Vagina (tissue), 2 donors: ENCODE data around the gene VPS35L. TPM values are rescaled to one million over a fixed set of nuclear protein-coding genes. Genes with fewer than 3 reads are reported as not detected.

Source experiments
- DNase-seq, 2 donors: peaks; one replicate each; pipeline ENCODE4 v3.0.0-alpha.2; 2017; ENCODE audit errors: extremely low spot score in 2 of 2
- H3K27ac ChIP-seq: fragments of 200-600 bp; sonication (generic); one replicate; pipeline ENCODE4 v1.5.1; 2019
- H3K27me3 ChIP-seq: fragments of 200-600 bp; sonication (generic); one replicate; pipeline ENCODE4 v1.5.1; 2019
- H3K36me3 ChIP-seq, 2 donors: fragments of 200-600 bp; sonication (generic); one replicate each; pipeline ENCODE4 v1.5.1; 2017 to 2019
- H3K4me1 ChIP-seq: fragments of 200-600 bp; sonication (generic); one replicate; pipeline ENCODE4 v1.5.1; 2019
- H3K4me3 ChIP-seq, 2 donors: fragments of 200-600 bp; sonication (generic); 1 replicate in 1 of 2; 2 replicates in 1 of 2; pipeline ENCODE4 v1.5.1; 2016 to 2019
- H3K9me3 ChIP-seq: fragments of 200-600 bp; sonication (generic); one replicate; pipeline ENCODE4 v1.5.1; 2019
- POLR2A ChIP-seq, 2 donors: fragments of 450-650 bp; IDR thresholded peaks; one replicate each; pipeline ENCODE4 v1.6.1; 2017; ENCODE audit warnings: antibody characterized with exemption in 2 of 2, mild to moderate bottlenecking in 2 of 2, moderate library complexity in 2 of 2
- POLR2AphosphoS5 ChIP-seq, 2 donors: sonication (generic); formaldehyde crosslinking; IDR thresholded peaks; one replicate each; pipeline ENCODE4 v1.9.0; 2017; ENCODE audit warnings: antibody characterized with exemption in 2 of 2, mild to moderate bottlenecking in 2 of 2, low read depth in 1 of 2; ENCODE audit not compliant: insufficient read depth in 1 of 2
- intact Hi-C: fragments of 100-400 bp; cut with DNase I; formaldehyde crosslinking; loops from one replicate; pipeline ENCODE4 v1.15.1; 2023
- total RNA-seq: library from RNA; depleted of rRNA; stranded (reverse); fragments of >200 nt; gene quantifications from one replicate; pipeline ENCODE4 v1.2.3, GENCODE V29; 2016
- TF ChIP-seq, protein P1 (sequence below), 3 experiments: fragments of 450-650 bp in 2 of 3; fragments of 200-600 bp in 1 of 3; sonication (generic) in 1 of 3; IDR thresholded peaks; one replicate each; pipeline ENCODE4 v1.5.1; 2017 to 2019; ENCODE audit warnings: antibody characterized with exemption in 3 of 3, mild to moderate bottlenecking in 2 of 3, moderate library complexity in 2 of 3

Gene VPS35L
- total RNA-seq, 1 donor from 2014 or later = 39.8 TPM

DNA sequence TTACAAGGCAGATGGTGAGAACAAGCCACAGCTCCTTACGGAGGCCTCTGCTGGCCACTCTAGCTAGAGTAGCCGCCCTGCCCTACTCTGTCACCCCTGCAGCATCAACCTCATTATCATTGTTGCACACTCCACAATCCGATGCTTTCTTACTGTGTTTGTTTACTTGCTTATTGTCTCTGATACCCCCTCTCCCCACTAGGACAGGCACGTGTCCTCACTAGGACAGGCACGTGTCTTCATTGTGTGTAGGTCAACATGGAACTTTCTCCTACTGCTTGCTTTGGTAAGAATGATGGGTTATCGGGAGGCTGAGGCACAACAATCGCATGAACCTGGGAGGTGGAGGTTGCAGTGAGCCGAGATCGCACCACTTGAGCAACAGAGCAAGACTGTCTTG, 98.6 kb downstream of the VPS35L start:
- no peak for DNase-seq
- TF ChIP-seq POLR2A (IDR thresholded peaks at IDR 0.05) (no peak), POLR2AphosphoS5 (IDR thresholded peaks at IDR 0.05; ENCODE audit: insufficient read depth in 1 of 2, low read depth in 1 of 2) (no peak)
- TF ChIP-seq, protein P1, sequence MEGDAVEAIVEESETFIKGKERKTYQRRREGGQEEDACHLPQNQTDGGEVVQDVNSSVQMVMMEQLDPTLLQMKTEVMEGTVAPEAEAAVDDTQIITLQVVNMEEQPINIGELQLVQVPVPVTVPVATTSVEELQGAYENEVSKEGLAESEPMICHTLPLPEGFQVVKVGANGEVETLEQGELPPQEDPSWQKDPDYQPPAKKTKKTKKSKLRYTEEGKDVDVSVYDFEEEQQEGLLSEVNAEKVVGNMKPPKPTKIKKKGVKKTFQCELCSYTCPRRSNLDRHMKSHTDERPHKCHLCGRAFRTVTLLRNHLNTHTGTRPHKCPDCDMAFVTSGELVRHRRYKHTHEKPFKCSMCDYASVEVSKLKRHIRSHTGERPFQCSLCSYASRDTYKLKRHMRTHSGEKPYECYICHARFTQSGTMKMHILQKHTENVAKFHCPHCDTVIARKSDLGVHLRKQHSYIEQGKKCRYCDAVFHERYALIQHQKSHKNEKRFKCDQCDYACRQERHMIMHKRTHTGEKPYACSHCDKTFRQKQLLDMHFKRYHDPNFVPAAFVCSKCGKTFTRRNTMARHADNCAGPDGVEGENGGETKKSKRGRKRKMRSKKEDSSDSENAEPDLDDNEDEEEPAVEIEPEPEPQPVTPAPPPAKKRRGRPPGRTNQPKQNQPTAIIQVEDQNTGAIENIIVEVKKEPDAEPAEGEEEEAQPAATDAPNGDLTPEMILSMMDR (IDR thresholded peaks at IDR 0.05) = no peak
- intact Hi-C loops = no loop called here
- Histone ChIP-seq H3K27ac (no peak overlapping the region), H3K4me1 (no peaks in the 10 kb centered on the region), H3K36me3 (peaks cover 0 to 28% of the 10 kb centered on the region in 2 donors), H3K27me3 (no peaks in the 10 kb centered on the region), H3K9me3 (no peaks in the 10 kb centered on the region), H3K4me3 (no peak overlapping the region)

DNA sequence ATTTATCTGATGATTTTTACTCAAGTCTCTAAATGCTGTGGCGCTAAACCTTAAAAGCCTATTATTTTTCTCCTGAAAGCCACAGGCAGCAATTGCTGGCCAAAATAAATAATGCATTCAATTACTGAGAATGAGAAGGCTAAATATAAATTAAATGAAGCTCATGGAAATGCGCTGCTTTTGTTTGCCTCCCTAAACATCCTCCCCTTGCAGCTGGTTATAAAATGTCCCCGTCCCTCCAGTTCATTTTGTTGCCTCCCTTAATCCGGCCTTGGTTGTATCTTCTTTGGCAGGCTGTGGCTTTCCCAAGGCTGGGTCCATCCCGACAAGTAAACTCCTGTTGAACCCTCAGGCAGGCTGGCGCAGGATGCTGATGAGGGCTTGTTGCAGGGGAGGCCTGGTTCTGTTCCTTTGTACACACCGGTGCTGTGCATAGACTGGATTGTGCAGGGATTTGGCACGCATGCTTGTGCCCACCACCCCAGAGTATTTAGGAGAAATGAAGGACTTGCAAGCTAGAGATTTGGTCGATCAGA, 99.8 kb downstream of the VPS35L start:
- H3K36me3 ChIP-seq = peaks cover 0 to 28% of the 10 kb centered on the region in 2 donors

DNA sequence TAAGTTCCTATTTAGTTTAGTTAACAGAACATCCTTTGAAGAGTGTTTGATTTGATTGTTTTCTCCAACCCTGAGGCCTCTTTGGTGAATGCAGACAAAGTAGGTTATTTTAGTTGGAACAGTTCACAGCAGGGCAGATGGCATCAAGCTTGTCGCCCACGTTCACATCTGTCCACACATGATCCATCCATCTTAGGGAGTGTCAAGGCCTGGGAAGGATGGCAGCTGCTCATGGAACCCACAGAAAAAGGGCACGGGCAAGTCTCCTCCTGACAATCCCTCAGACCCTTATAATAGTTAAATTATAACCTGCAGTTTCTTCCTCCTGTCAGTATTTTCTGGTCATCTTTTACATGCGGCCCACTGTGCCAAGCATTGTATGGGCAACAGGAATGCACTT, 102.3 kb downstream of the VPS35L start:
- H3K9me3 ChIP-seq = no peaks in the 10 kb centered on the region

More for the DNA sequence above, 99.8 kb downstream of the VPS35L start:
- no peak for DNase-seq
- intact Hi-C loops = no loop called here
- H3K4me1 ChIP-seq = no peaks in the 10 kb centered on the region
- no peak overlapping the region for H3K4me3 ChIP-seq
- no peaks in the 10 kb centered on the region for H3K27me3 ChIP-seq
- no peak overlapping the region for H3K27ac ChIP-seq
- TF ChIP-seq, protein P1 (IDR thresholded peaks at IDR 0.05) = no peak
- TF ChIP-seq POLR2A (IDR thresholded peaks at IDR 0.05) (no peak), POLR2AphosphoS5 (IDR thresholded peaks at IDR 0.05; ENCODE audit: insufficient read depth in 1 of 2, low read depth in 1 of 2) (no peak)
- H3K9me3 ChIP-seq = no peaks in the 10 kb centered on the region

DNA sequence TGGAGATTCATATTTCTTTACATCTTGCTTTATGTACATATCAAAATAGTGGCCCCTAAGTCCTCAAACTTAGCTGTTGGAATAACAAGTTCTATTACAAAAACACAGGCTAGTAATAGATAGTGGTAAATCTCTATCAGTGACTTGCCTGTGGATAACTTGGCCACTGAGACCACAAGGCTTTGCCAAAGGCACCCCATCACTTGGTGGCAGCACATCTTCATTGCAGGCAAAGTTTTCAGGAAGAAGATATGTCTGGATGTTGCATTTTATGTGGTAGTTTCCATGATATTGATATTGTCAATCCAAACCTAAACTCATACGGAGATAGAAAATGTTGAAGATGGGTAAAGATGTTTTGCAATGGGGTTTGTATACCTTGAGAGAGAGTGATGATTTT, 104.1 kb downstream of the VPS35L start:
- Histone ChIP-seq H3K4me3 (no peak overlapping the region), H3K36me3 (peaks cover 0 to 6% of the 10 kb centered on the region in 2 donors), H3K4me1 (no peaks in the 10 kb centered on the region), H3K27ac (no peak overlapping the region), H3K9me3 (no peaks in the 10 kb centered on the region), H3K27me3 (no peaks in the 10 kb centered on the region)
- intact Hi-C loops = no loop called here
- no peak for DNase-seq
- TF ChIP-seq POLR2A (IDR thresholded peaks at IDR 0.05) (no peak), POLR2AphosphoS5 (IDR thresholded peaks at IDR 0.05; ENCODE audit: insufficient read depth in 1 of 2, low read depth in 1 of 2) (no peak)
- TF ChIP-seq, protein P1 (IDR thresholded peaks at IDR 0.05) = no peak

More for the DNA sequence above, 102.3 kb downstream of the VPS35L start:
- TF ChIP-seq, protein P1 (IDR thresholded peaks at IDR 0.05) = no peak
- TF ChIP-seq POLR2AphosphoS5 (IDR thresholded peaks at IDR 0.05; ENCODE audit: insufficient read depth in 1 of 2, low read depth in 1 of 2) (no peak), POLR2A (IDR thresholded peaks at IDR 0.05) (no peak)
- H3K27me3 ChIP-seq = no peaks in the 10 kb centered on the region
- H3K4me1 ChIP-seq = no peaks in the 10 kb centered on the region
- H3K4me3 ChIP-seq = no peak overlapping the region
- DNase-seq = no peak
- no peak overlapping the region for H3K27ac ChIP-seq
- intact Hi-C loops = no loop called here
- peaks cover 0 to 21% of the 10 kb centered on the region in 2 donors for H3K36me3 ChIP-seq

DNA sequence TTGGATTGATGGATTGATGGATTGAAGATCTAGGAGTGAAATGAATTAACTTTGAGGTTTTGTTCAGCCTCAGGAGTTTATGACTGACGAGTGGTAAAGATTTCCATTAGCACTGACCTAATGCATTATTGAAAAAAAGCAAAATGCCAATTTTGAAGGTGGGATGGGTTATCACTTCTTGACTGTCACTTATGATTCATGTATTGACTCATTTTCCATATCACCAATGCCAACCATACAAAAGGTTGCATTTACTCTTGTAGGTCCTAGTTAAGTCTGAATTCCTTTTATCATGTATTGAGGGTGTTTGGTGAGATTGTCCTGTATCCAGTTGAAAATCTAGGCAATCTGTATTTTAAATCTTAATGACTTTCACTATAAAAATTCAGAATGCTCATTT, 104.9 kb downstream of the VPS35L start:
- TF ChIP-seq, protein P1 (IDR thresholded peaks at IDR 0.05) = no peak
- TF ChIP-seq POLR2AphosphoS5 (IDR thresholded peaks at IDR 0.05; ENCODE audit: insufficient read depth in 1 of 2, low read depth in 1 of 2) (no peak), POLR2A (IDR thresholded peaks at IDR 0.05) (no peak)
- no peaks in the 10 kb centered on the region for H3K4me1 ChIP-seq
- H3K36me3 ChIP-seq = peaks cover 0 to 4% of the 10 kb centered on the region in 2 donors
- no peaks in the 10 kb centered on the region for H3K9me3 ChIP-seq
- no peaks in the 10 kb centered on the region for H3K27me3 ChIP-seq
- DNase-seq = no peak
- intact Hi-C loops = no loop called here
- H3K27ac ChIP-seq = no peak overlapping the region
- H3K4me3 ChIP-seq = no peak overlapping the region
